Measurements from ENCODE around the gene RREB1. TPM values are rescaled to one million over a fixed set of nuclear protein-coding genes. Genes with fewer than 3 reads are reported as not detected.

Gene RREB1
- total RNA-seq (10 to 100 TPM; 32.2 to 47.1 (median 36.8) TPM), polyA plus RNA-seq (10 to 100 TPM in 1 of 2 donors, 1 to 10 TPM in 1; 3.0 to 11.4 TPM)
- long read RNA-seq, donor 1, partial matches to known transcripts: 2 of 13 reads
- long read RNA-seq, donor 1, other reads (novel, unspliced or antisense): 11 of 13 reads
- long read RNA-seq, donor 2, partial matches to known transcripts: 6 of 22 reads
- long read RNA-seq, donor 2, other reads (novel, unspliced or antisense): 16 of 22 reads
- long read RNA-seq, donor 3, partial matches to known transcripts: 16 of 21 reads
- long read RNA-seq, donor 3, other reads (novel, unspliced or antisense): 5 of 21 reads

- DNase-seq (peak; percentile 62 to 70), ATAC-seq (peak; percentile 66 to 85 (median 75))
- Histone ChIP-seq H3K27ac (peak within 1 kb of the TSS; percentile 86 to 98 (median 95)), H3K4me1 (peaks cover 0 to 46% (median 34%) of the 10 kb centered on the region in 9 donors), H3K36me3 (no peaks in the 10 kb centered on the region), H3K27me3 (no peaks in the 10 kb centered on the region), H3K4me3 (peak within 1 kb of the TSS; percentile 71 to 99 (median 84)), H3K9me3 (no peaks in the 10 kb centered on the region)
- intact Hi-C loops (cut with DNase I): loop anchor here in 7 of 10 donors (1.0 to 10.0 kb wide), 10 partner anchors 33 to 383 kb away; no protein-coding TSS in a partner anchor
- 0% methylated on average over 55 to 58 of the region's 59 CpGs for WGBS, 2 donors
- TF ChIP-seq CTCF (IDR thresholded peaks at IDR 0.05): no peak
These were observed at the start of gene RREB1 for GRCh38 chr6:7107578-7108195. TSS of gene RREB1 (plus strand) at chr6:7107961. CDS start at chr6:7181912, 73,951 bp downstream.

GRCh38 chr6:7058250-7058923, 49.4 kb upstream of the RREB1 start:
- Histone ChIP-seq H3K27me3 (no peaks in the 10 kb centered on the region), H3K27ac (no peak overlapping the region), H3K4me1 (peaks cover 0 to 13% (median 0%) of the 10 kb centered on the region in 9 donors), H3K9me3 (no peaks in the 10 kb centered on the region), H3K36me3 (no peaks in the 10 kb centered on the region), H3K4me3 (no peak overlapping the region)
- intact Hi-C loops (cut with DNase I): loop anchor here in 2 of 10 donors (5.0 to 10.0 kb wide), 3 partner anchors 49 to 334 kb away; partner anchors contain the start of gene RREB1 (in 1 of the 2)
- TF ChIP-seq CTCF (IDR thresholded peaks at IDR 0.05): no peak
- WGBS, 2 donors: 62 to 76% methylated on average over 4 of the region's 4 CpGs
- DNase-seq (no peak), ATAC-seq (peak in 4 of 8 donors; percentile 39 to 95 (median 68))

- H3K27me3 ChIP-seq: no peaks in the 10 kb centered on the region
- WGBS, 2 donors: 96% methylated on average over 6 of the region's 6 CpGs
- ATAC-seq (no peak), DNase-seq (no peak)
- H3K4me1 ChIP-seq: peaks cover 0 to 13% (median 0%) of the 10 kb centered on the region in 9 donors
- intact Hi-C loops (cut with DNase I): no loop called here
- TF ChIP-seq CTCF (IDR thresholded peaks at IDR 0.05): no peak
- no peak overlapping the region for H3K4me3 ChIP-seq
- no peaks in the 10 kb centered on the region for H3K9me3 ChIP-seq
- no peaks in the 10 kb centered on the region for H3K36me3 ChIP-seq
- H3K27ac ChIP-seq: no peak overlapping the region
These were observed 46.8 kb upstream of the RREB1 start for GRCh38 chr6:7060769-7061516.

Data from heart right ventricle (tissue), 16 donors.